GM19025 (cell line): ENCODE measurements around the gene MGMT.

ENCODE experiments used
- ATAC-seq: cut with Tn5 transposase; IDR thresholded peaks from one replicate; pipeline ENCODE4 v1.9.1; 2021; ENCODE audit warnings: mild to moderate bottlenecking, low read depth, moderate library complexity; ENCODE audit not compliant: unreplicated experiment

MGMT gene

GRCh38 chr10:129779126-129780111 lies 312.4 kb downstream of the MGMT start:
- ATAC-seq: no peak

GRCh38 chr10:129780198-129780597 lies 313.2 kb downstream of the MGMT start:
- ATAC-seq: no peak

GRCh38 chr10:129780901-129781795 lies 314.1 kb downstream of the MGMT start:
- ATAC-seq: no peak

GRCh38 chr10:129784291-129784690 lies 317.2 kb downstream of the MGMT start:
- ATAC-seq: no peak

GRCh38 chr10:129784891-129785290 lies 317.9 kb downstream of the MGMT start:
- ATAC-seq: no peak

GRCh38 chr10:129785536-129785981 lies 318.5 kb downstream of the MGMT start:
- no peak for ATAC-seq

- no peak for ATAC-seq
Observed at GRCh38 chr10:129786216-129786615, 319.2 kb downstream of the MGMT start.

GRCh38 chr10:129787557-129787956 lies 320.5 kb downstream of the MGMT start:
- ATAC-seq: no peak

GRCh38 chr10:129788215-129788614 lies 321.2 kb downstream of the MGMT start:
- ATAC-seq: no peak

GRCh38 chr10:129790715-129791446 lies 323.8 kb downstream of the MGMT start:
- ATAC-seq: no peak

GRCh38 chr10:129792141-129792540 lies 325.1 kb downstream of the MGMT start:
- ATAC-seq: no peak

- no peak for ATAC-seq
Observed at GRCh38 chr10:129792864-129793263, 325.8 kb downstream of the MGMT start.

GRCh38 chr10:129793479-129793878 lies 326.4 kb downstream of the MGMT start:
- no peak for ATAC-seq

GRCh38 chr10:129793996-129794395 lies 327.0 kb downstream of the MGMT start:
- no peak for ATAC-seq

GRCh38 chr10:129796710-129797420 lies 329.8 kb downstream of the MGMT start:
- no peak for ATAC-seq

GRCh38 chr10:129799942-129800341 lies 332.9 kb downstream of the MGMT start:
- no peak for ATAC-seq

GRCh38 chr10:129800796-129801340 lies 333.8 kb downstream of the MGMT start:
- ATAC-seq: no peak

GRCh38 chr10:129807211-129807610 lies 340.2 kb downstream of the MGMT start:
- no peak for ATAC-seq
